Epithelial cell of proximal tubule (primary cell): Measurements from ENCODE around the gene KRT6A. TPM values are rescaled to one million over a fixed set of nuclear protein-coding genes. Genes with fewer than 3 reads are reported as not detected.
"Not testable (repeated sequence)": the region's sequence is repeated elsewhere in the genome, so short reads cannot be mapped to it uniquely, and the experiment has no call there.

Experiments used
- DNase-seq: peaks from one replicate; pipeline ENCODE4 v3.0.0-alpha.2; 2011; ENCODE audit warnings: low read depth
- H3K4me3 ChIP-seq: 2 replicates; pipeline ENCODE4 v1.5.1; 2011; ENCODE audit warnings: low read depth, mild to moderate bottlenecking, low read length
- total RNA-seq: library from RNA; depleted of rRNA; stranded (reverse); fragments of >200 nt; gene quantifications from 2 replicates; pipeline ENCODE4 v1.2.3, GENCODE V29; 2015
- TF ChIP-seq, protein P1 (sequence below): conservative IDR thresholded peaks from 2 replicates; pipeline ENCODE4 v1.5.1; 2012; ENCODE audit warnings: low read depth, mild to moderate bottlenecking, low read length

Gene KRT6A
- total RNA-seq, 1 donor from 2014 or later: not detected

DNA sequence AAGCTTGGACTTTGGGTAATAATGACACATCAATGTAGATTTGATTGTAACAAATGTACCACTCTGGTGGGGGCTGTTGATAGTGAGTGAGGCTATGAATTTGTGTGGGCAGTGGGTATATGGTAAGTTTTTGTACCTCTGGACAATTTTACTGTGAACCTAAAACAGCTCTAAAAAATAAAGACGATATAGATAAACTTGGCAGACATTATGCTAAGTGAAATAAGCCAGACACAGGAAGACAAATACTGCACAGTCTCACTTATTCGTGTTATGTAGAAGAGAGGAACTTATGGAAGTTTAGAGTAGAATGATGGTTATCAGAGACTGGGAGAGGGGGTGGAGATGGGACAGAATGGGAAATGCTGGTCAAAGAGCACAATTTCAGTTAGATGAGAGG is 28.2 kb downstream of the KRT6A start:
- TF ChIP-seq, protein P1, sequence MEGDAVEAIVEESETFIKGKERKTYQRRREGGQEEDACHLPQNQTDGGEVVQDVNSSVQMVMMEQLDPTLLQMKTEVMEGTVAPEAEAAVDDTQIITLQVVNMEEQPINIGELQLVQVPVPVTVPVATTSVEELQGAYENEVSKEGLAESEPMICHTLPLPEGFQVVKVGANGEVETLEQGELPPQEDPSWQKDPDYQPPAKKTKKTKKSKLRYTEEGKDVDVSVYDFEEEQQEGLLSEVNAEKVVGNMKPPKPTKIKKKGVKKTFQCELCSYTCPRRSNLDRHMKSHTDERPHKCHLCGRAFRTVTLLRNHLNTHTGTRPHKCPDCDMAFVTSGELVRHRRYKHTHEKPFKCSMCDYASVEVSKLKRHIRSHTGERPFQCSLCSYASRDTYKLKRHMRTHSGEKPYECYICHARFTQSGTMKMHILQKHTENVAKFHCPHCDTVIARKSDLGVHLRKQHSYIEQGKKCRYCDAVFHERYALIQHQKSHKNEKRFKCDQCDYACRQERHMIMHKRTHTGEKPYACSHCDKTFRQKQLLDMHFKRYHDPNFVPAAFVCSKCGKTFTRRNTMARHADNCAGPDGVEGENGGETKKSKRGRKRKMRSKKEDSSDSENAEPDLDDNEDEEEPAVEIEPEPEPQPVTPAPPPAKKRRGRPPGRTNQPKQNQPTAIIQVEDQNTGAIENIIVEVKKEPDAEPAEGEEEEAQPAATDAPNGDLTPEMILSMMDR: no peak
- no peak overlapping the region for H3K4me3 ChIP-seq
- no peak for DNase-seq

DNA sequence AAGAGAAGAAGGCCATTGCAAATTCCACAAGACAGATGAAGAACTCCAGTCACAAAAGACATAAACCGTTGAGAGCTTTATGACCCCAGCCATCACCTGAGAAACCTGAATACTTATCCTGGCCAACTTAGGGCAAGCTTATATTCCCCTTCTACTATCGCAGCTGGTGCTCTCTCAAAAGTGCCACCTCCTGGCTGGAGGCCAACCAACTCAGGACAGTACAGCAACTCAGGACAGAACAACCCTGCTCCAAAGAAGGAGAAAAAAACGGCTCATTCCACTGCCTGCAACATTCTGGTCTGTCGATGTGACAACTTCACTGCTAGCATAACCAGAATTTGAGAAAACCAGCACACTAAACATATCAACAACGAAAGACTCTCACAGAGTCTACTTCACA is 31.4 kb downstream of the KRT6A start:
- no peak overlapping the region for H3K4me3 ChIP-seq
- no peak for DNase-seq
- TF ChIP-seq, protein P1: no peak

GRCh38 chr12:52458861-52459260 is 34.2 kb downstream of the KRT6A start:
- H3K4me3 ChIP-seq: no peak overlapping the region
- TF ChIP-seq, protein P1: no peak
- DNase-seq: no peak

GRCh38 chr12:52455821-52456220 is 37.2 kb downstream of the KRT6A start:
- TF ChIP-seq, protein P1: no peak
- no peak overlapping the region for H3K4me3 ChIP-seq
- DNase-seq: no peak

DNA sequence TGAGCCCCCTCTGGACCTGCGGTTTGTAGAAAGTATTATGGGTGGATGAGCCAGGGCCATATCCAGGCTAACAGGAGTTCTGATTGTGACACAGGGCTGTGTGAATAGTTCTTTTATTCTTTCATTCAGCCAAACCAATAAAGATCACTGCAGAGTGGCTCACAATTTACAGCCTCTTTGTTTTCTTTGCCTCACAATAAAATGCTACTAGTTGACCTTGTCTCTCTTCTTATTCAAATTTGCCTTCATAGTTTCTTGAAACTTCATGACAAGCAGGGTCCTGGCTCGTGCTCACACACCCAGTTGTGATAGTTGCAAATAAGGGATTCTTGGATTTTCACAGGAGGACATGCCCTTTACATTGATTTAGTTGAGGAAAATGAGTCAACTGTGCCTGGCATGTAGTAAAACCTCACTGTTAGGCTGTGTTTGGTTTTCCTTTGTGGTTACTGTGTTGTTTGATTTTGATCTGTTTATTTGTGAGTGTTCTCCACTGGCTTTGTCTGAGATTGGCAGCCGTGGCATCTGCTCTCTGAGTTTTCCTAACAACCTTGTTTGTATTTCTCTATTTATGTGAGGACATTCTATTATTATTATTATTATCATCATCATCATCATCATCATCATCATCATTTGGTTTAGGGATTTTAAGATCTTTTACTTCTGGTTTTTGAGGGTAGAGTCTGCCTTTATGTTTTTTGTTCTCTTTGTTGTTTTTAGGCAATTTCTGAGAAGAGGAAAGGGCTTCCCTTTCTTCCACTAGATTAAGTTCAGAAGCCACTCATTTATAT is 38.5 kb downstream of the KRT6A start:
- no peak for DNase-seq
- TF ChIP-seq, protein P1: no peak

DNA sequence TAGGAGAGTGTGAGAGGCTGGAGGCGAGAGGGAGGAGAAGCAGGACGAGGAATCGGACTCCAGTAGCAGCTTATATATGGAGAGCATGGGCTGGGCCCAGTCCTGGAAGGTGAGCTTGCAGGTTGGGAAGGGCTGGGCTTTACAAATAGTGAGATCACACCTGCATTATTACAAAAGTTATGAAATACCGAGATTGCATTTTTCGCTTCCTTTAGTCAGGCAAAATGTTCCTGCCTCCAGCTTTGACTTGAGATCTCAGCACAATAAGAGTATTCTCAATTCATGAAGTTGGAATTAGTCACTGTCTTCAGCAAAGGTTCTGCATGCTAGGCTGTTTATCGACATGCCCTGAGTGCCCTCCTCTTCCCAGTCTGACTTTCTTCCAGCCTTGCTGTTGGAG is 41.0 kb downstream of the KRT6A start, which contains the start of gene KRT6B:
KRT6B (minus strand) TSS at position 46 of the 400 bp plus-strand sequence. CDS start 68 bp downstream, outside the sequence.
- no peak within 1 kb of the TSS for H3K4me3 ChIP-seq
- TF ChIP-seq, protein P1: no peak
- DNase-seq: no peak

More for the DNA sequence above, 38.5 kb downstream of the KRT6A start:
- no peak overlapping the region for H3K4me3 ChIP-seq

GRCh38 chr12:52448228-52448627 is 44.8 kb downstream of the KRT6A start:
- DNase-seq: no peak
- no peak overlapping the region for H3K4me3 ChIP-seq
- TF ChIP-seq, protein P1: no peak

- not testable (repeated sequence) for H3K4me3 ChIP-seq, DNase-seq
Measured at GRCh38 chr12:52447196-52447595, 45.9 kb downstream of the KRT6A start.
